Stimulated activated CD4-positive, alpha-beta T cell treated with anti-CD3 and anti-CD28 coated beads, TNF-alpha, amount 100 ng/mL, for 48 hours (primary cell): ENCODE measurements around the gene BAIAP2L2.

Source experiments
- DNase-seq, 3 donors: peaks; one replicate each; pipeline ENCODE4 v3.0.0-alpha.2; 2020; ENCODE audit warnings: low read depth in 3 of 3

BAIAP2L2 gene

GRCh38 chr22:38107692-38108515 lies 2.6 kb downstream of the BAIAP2L2 start:
- no peak for DNase-seq

GRCh38 chr22:38106814-38107578 lies 3.5 kb downstream of the BAIAP2L2 start:
- DNase-seq, result no peak

- no peak for DNase-seq
These were observed 6.4 kb downstream of the BAIAP2L2 start for GRCh38 chr22:38104084-38104483.

GRCh38 chr22:38103641-38104040 lies 6.8 kb downstream of the BAIAP2L2 start:
- DNase-seq, result no peak

- no peak for DNase-seq
These were observed 11.9 kb downstream of the BAIAP2L2 start for GRCh38 chr22:38098410-38099249.

GRCh38 chr22:38097557-38098409 lies 12.7 kb downstream of the BAIAP2L2 start:
- no peak for DNase-seq

- DNase-seq, result no peak
These were observed 13.4 kb downstream of the BAIAP2L2 start for GRCh38 chr22:38097058-38097457.

GRCh38 chr22:38089474-38089851 lies 21.0 kb downstream of the BAIAP2L2 start:
- no peak for DNase-seq

- DNase-seq, result no peak
These were observed 21.6 kb downstream of the BAIAP2L2 start for GRCh38 chr22:38088629-38089473.

GRCh38 chr22:38087855-38088254 lies 22.6 kb downstream of the BAIAP2L2 start:
- DNase-seq, result no peak

GRCh38 chr22:38086942-38087341 lies 23.5 kb downstream of the BAIAP2L2 start:
- no peak for DNase-seq

GRCh38 chr22:38086001-38086845 lies 24.3 kb downstream of the BAIAP2L2 start:
- DNase-seq, result no peak

GRCh38 chr22:38085501-38085900 lies 25.0 kb downstream of the BAIAP2L2 start:
- no peak for DNase-seq

GRCh38 chr22:38085056-38085455 lies 25.4 kb downstream of the BAIAP2L2 start:
- no peak for DNase-seq

- no peak for DNase-seq
These were observed 26.4 kb downstream of the BAIAP2L2 start, which contains the start of gene SLC16A8 for GRCh38 chr22:38083931-38084631. Gene SLC16A8, minus strand, starts transcription at chr22:38084184. Its CDS starts 1,311 bp downstream, at chr22:38082873.

GRCh38 chr22:38082986-38083710 lies 27.3 kb downstream of the BAIAP2L2 start:
- no peak for DNase-seq

GRCh38 chr22:38081941-38082828 lies 28.3 kb downstream of the BAIAP2L2 start:
- no peak for DNase-seq
